ENCODE results near the gene IRS2. TPM values are rescaled to one million over a fixed set of nuclear protein-coding genes. Genes with fewer than 3 reads are reported as not detected.

IRS2 gene
- total and polyA plus RNA-seq, 2 donors (not counting 3 experiments of a cell fraction or from before 2014, with no cell fraction given) = 1.6 to 4.4 TPM

DNA sequence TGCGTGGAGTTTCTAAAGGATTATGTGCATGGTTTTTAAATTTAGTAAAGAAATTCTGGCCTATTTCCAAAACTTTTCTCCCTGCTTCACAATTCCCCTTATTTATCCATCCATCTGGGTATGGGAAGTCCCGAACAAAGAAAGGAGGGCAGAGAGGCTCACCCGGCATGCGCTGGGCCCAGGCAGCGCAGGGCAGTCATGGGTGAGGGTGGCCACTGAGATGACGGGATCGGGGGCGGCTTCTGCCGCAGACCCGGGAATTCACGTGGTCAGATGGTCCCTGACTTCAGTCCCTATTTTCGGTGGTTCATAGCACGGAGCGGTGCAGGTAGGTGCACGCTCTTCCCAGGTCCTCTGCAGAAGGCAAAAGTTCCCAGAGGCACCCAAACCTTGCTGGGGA, 14.5 kb downstream of the IRS2 start:
- ChIA-PET POLR2A (no interaction called here), CTCF (no interaction called here)
- DNase-seq (ENCODE audit: low read depth, low spot score) = no peak
- Histone ChIP-seq H3K36me3 (ENCODE audit: control insufficient read depth in 2 of 2, extremely low read depth in 1 of 2, insufficient read depth in 2 of 2, low read length in 2 of 2) (peaks cover 0 to 1% of the 10 kb centered on the region in 2 experiments), H3K4me1 (ENCODE audit: control insufficient read depth, extremely low read depth, insufficient read depth, low read length) (no peaks in the 10 kb centered on the region), H3K27me3 (ENCODE audit: control insufficient read depth in 2 of 2, insufficient read depth in 2 of 2, low read length in 2 of 2) (no peaks in the 10 kb centered on the region), H2AFZ (ENCODE audit: low read depth, low read length) (no peak overlapping the region), H3K4me3 (replicated peaks in 1 of 3; ENCODE audit: insufficient read depth in 1 of 3, low read depth in 1 of 3, low read length in 3 of 3) (no peak overlapping the region), H4K20me1 (replicated peaks; ENCODE audit: control insufficient read depth, extremely low read depth, insufficient read depth, low read length) (no peaks in the 10 kb centered on the region), H3K9me1 (replicated peaks; ENCODE audit: control insufficient read depth, extremely low read depth, insufficient read depth, low read length) (no peaks in the 10 kb centered on the region), H3K27ac (ENCODE audit: insufficient read depth, low read depth, low read length) (no peak overlapping the region), H3K9ac (replicated peaks; ENCODE audit: extremely low read depth, insufficient read depth, low read length) (no peak overlapping the region), H3K9me3 (replicated peaks; ENCODE audit: control insufficient read depth, insufficient read depth, low read length) (no peaks in the 10 kb centered on the region), H3K4me2 (ENCODE audit: insufficient read depth, low read length) (no peak overlapping the region), H3K79me2 (ENCODE audit: control insufficient read depth, insufficient read depth, low read length) (peaks cover 2% of the 10 kb centered on the region)
- dilution Hi-C loops (cut with MboI; ENCODE audit: extremely low pct_ligation_motif_present, low sequenced_read_pairs) = no loop called here
- TF ChIP-seq GATA2 (IDR thresholded peaks at IDR 0.05; ENCODE audit: insufficient read depth, insufficient read length, low read depth, low read length) (no peak), POLR2AphosphoS5 (IDR thresholded peaks at IDR 0.05; ENCODE audit: insufficient read depth, low read depth, low read length) (no peak), POLR2A (IDR thresholded peaks at IDR 0.05; ENCODE audit: low read depth, low read length) (no peak), FOS (IDR thresholded peaks at IDR 0.05; ENCODE audit: borderline replicate concordance, insufficient read depth, low read length) (no peak), MYC (IDR thresholded peaks at IDR 0.05; ENCODE audit: low read depth, low read length) (no peak), EZH2 (IDR thresholded peaks at IDR 0.05; ENCODE audit: borderline replicate concordance, low read depth, low read length, severe bottlenecking) (no peak), JUN (IDR thresholded peaks at IDR 0.05; ENCODE audit: borderline replicate concordance, insufficient read depth, insufficient read length, low read depth) (no peak)
- TF ChIP-seq, protein P1, sequence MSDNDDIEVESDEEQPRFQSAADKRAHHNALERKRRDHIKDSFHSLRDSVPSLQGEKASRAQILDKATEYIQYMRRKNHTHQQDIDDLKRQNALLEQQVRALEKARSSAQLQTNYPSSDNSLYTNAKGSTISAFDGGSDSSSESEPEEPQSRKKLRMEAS (IDR thresholded peaks at IDR 0.05; ENCODE audit: insufficient read depth, insufficient read length) = no peak
- TF ChIP-seq, protein P2, sequence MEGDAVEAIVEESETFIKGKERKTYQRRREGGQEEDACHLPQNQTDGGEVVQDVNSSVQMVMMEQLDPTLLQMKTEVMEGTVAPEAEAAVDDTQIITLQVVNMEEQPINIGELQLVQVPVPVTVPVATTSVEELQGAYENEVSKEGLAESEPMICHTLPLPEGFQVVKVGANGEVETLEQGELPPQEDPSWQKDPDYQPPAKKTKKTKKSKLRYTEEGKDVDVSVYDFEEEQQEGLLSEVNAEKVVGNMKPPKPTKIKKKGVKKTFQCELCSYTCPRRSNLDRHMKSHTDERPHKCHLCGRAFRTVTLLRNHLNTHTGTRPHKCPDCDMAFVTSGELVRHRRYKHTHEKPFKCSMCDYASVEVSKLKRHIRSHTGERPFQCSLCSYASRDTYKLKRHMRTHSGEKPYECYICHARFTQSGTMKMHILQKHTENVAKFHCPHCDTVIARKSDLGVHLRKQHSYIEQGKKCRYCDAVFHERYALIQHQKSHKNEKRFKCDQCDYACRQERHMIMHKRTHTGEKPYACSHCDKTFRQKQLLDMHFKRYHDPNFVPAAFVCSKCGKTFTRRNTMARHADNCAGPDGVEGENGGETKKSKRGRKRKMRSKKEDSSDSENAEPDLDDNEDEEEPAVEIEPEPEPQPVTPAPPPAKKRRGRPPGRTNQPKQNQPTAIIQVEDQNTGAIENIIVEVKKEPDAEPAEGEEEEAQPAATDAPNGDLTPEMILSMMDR (IDR thresholded peaks at IDR 0.05; ENCODE audit: extremely low read depth in 1 of 2, insufficient read depth in 1 of 2, low read depth in 1 of 2, low read length in 2 of 2) = no peak
- intact Hi-C loops (cut with micrococcal nuclease) = no loop called here
- no TSS peak for BruUV-seq (replicated peaks)
- no peak for FAIRE-seq
